Measurements from ENCODE around the gene PYY. TPM values are rescaled to one million over a fixed set of nuclear protein-coding genes. Genes with fewer than 3 reads are reported as not detected.

The PYY gene
- total and polyA plus RNA-seq, 7 donors = 3.2 to 185 (median 47.8) TPM; not detected in 3

GRCh38 chr17:43907425-43907981 lies 46.2 kb downstream of the PYY start, which contains the start of gene MPP2:
MPP2 (minus strand) TSS chr17:43907536; CDS start chr17:43904460, 3,076 bp downstream.
- 1% methylated on average over 36 of the region's 36 CpGs for WGBS, 2 donors
- TF ChIP-seq POLR2AphosphoS5 (IDR thresholded peaks at IDR 0.05) (peak; percentile 70 to 86 (median 78)), CTCF (IDR thresholded peaks at IDR 0.05) (peak in 3 of 4 experiments; percentile 23 to 51 (median 31)), POLR2A (IDR thresholded peaks at IDR 0.05) (peak; percentile 49 to 82), EP300 (IDR thresholded peaks at IDR 0.05) (no peak)
- Histone ChIP-seq H3K27ac (peak within 1 kb of the TSS; percentile 95 to 99 (median 99)), H3K9me3 (no peaks in the 10 kb centered on the region), H3K36me3 (peaks cover 0 to 9% (median 0%) of the 10 kb centered on the region in 4 donors), H3K27me3 (no peaks in the 10 kb centered on the region), H3K4me1 (peaks cover 0 to 34% (median 24%) of the 10 kb centered on the region in 4 donors), H3K4me3 (peak within 1 kb of the TSS; percentile 73 to 96 (median 92))
- intact Hi-C loops (cut with DNase I) = loop anchor here (5.0 to 10.0 kb wide), 2 partner anchors 215 to 503 kb away; partner anchors contain the start of gene HDAC5
- DNase-seq = peak; percentile 92

- WGBS, 2 donors = 2 to 4% methylated on average over 29 of the region's 29 CpGs
- Histone ChIP-seq H3K9me3 (no peaks in the 10 kb centered on the region), H3K27ac (peak overlapping the region; percentile 95 to 99 (median 99)), H3K27me3 (no peaks in the 10 kb centered on the region), H3K4me1 (peaks cover 0 to 34% (median 24%) of the 10 kb centered on the region in 4 donors), H3K36me3 (peaks cover 0 to 9% (median 0%) of the 10 kb centered on the region in 4 donors), H3K4me3 (peak overlapping the region; percentile 73 to 96 (median 92))
- peak; percentile 70 for DNase-seq
- TF ChIP-seq EP300 (IDR thresholded peaks at IDR 0.05) (no peak), POLR2AphosphoS5 (IDR thresholded peaks at IDR 0.05) (no peak), POLR2A (IDR thresholded peaks at IDR 0.05) (no peak), CTCF (IDR thresholded peaks at IDR 0.05) (no peak)
- intact Hi-C loops (cut with DNase I) = loop anchor here (5.0 to 10.0 kb wide), 2 partner anchors 215 to 502 kb away; partner anchors contain the start of gene HDAC5
These were observed 46.8 kb downstream of the PYY start for GRCh38 chr17:43906951-43907424.

- Histone ChIP-seq H3K27me3 (no peaks in the 10 kb centered on the region), H3K4me3 (peak overlapping the region; percentile 73 to 96 (median 92)), H3K36me3 (peaks cover 0 to 9% (median 0%) of the 10 kb centered on the region in 4 donors), H3K4me1 (peaks cover 0 to 34% (median 26%) of the 10 kb centered on the region in 4 donors), H3K9me3 (no peaks in the 10 kb centered on the region), H3K27ac (peak overlapping the region; percentile 95 to 99 (median 99))
- TF ChIP-seq POLR2AphosphoS5 (IDR thresholded peaks at IDR 0.05) (peak in 3 of 4 donors; percentile 46 to 48 (median 47)), POLR2A (IDR thresholded peaks at IDR 0.05) (no peak)
- peak; percentile 95 for DNase-seq
- intact Hi-C loops (cut with DNase I) = loop anchor here (5.0 to 10.0 kb wide), 2 partner anchors 216 to 501 kb away; partner anchors contain the start of gene HDAC5
- WGBS, 2 donors = 5 to 8% methylated on average over 37 of the region's 37 CpGs
These were observed 47.5 kb downstream of the PYY start for GRCh38 chr17:43905985-43906852.

GRCh38 chr17:43905400-43905984 lies 48.2 kb downstream of the PYY start:
- 16 to 37% methylated on average over 3 of the region's 3 CpGs for WGBS, 2 donors
- H3K27me3 ChIP-seq = no peaks in the 10 kb centered on the region
- TF ChIP-seq CTCF (IDR thresholded peaks at IDR 0.05) (no peak), EP300 (IDR thresholded peaks at IDR 0.05) (no peak), POLR2AphosphoS5 (IDR thresholded peaks at IDR 0.05) (no peak), POLR2A (IDR thresholded peaks at IDR 0.05) (no peak)
- H3K9me3 ChIP-seq = no peaks in the 10 kb centered on the region
- intact Hi-C loops (cut with DNase I) = loop anchor here (5.0 to 10.0 kb wide), 2 partner anchors 217 to 501 kb away; partner anchors contain the start of gene HDAC5
- peaks cover 0 to 9% (median 0%) of the 10 kb centered on the region in 4 donors for H3K36me3 ChIP-seq
- DNase-seq = no peak
- peak overlapping the region in 3 of 4 donors; percentile 73 to 96 (median 89) for H3K4me3 ChIP-seq
- peak overlapping the region; percentile 95 to 99 (median 99) for H3K27ac ChIP-seq
- H3K4me1 ChIP-seq = peaks cover 0 to 41% (median 33%) of the 10 kb centered on the region in 4 donors

Other genes starting within 250 kb of the PYY start
- gene SOST, start 195.1 kb downstream of the PYY start, total RNA-seq = not detected
- gene SOST, start 195.1 kb downstream of the PYY start, polyA plus RNA-seq = not detected
- 100 to 1,000 TPM in 3 of 4 donors, 10 to 100 TPM in 1; 70.4 to 140 (median 120) TPM for gene DUSP3, start 175.0 kb downstream of the PYY start, total RNA-seq
- 10 to 100 TPM; 32.3 to 57.1 (median 47.2) TPM for gene DUSP3, start 175.0 kb downstream of the PYY start, polyA plus RNA-seq
- not detected for gene CFAP97D1, start 173.5 kb downstream of the PYY start, total RNA-seq
- not detected for gene CFAP97D1, start 173.5 kb downstream of the PYY start, polyA plus RNA-seq
- 10 to 100 TPM in 1 of 4 donors, 1 to 10 TPM in 3; 5.0 to 10.5 (median 6.0) TPM for gene MPP3, start 120.8 kb downstream of the PYY start, total RNA-seq
- gene MPP3, start 120.8 kb downstream of the PYY start, polyA plus RNA-seq = 1 to 10 TPM in 2 of 3 donors, under 1 TPM in 1; 0.23 to 1.9 (median 1.2) TPM
- 1 to 10 TPM; 1.5 to 5.3 (median 2.6) TPM for gene CD300LG, start 106.8 kb downstream of the PYY start, total RNA-seq
- 1 to 10 TPM in 1 of 3 donors, under 1 TPM in 1, not detected in 1; 0.60 to 1.5 TPM for gene CD300LG, start 106.8 kb downstream of the PYY start, polyA plus RNA-seq
- gene MPP2, start 46.4 kb downstream of the PYY start, total RNA-seq = 10 to 100 TPM; 10.9 to 33.0 (median 14.9) TPM
- gene MPP2, start 46.4 kb downstream of the PYY start, polyA plus RNA-seq = 1 to 10 TPM in 1 of 3 donors, under 1 TPM in 2; 0.23 to 1.6 (median 0.60) TPM
- not detected for gene PPY, start 11.5 kb downstream of the PYY start, total RNA-seq
- gene PPY, start 11.5 kb downstream of the PYY start, polyA plus RNA-seq = not detected
- 1 to 10 TPM in 1 of 4 donors, under 1 TPM in 3; 0.54 to 1.4 (median 0.77) TPM for gene NAGS, start 50.7 kb upstream of the PYY start, total RNA-seq
- 10 to 100 TPM in 2 of 3 donors, 1 to 10 TPM in 1; 3.9 to 13.2 (median 10.9) TPM for gene NAGS, start 50.7 kb upstream of the PYY start, polyA plus RNA-seq
- 10 to 100 TPM; 21.3 to 37.8 (median 26.3) TPM for gene TMEM101, start 61.0 kb upstream of the PYY start, total RNA-seq
- 10 to 100 TPM; 14.1 to 42.9 (median 22.2) TPM for gene TMEM101, start 61.0 kb upstream of the PYY start, polyA plus RNA-seq
- 10 to 100 TPM; 33.8 to 46.9 (median 40.1) TPM for gene LSM12, start 112.7 kb upstream of the PYY start, total RNA-seq
- gene LSM12, start 112.7 kb upstream of the PYY start, polyA plus RNA-seq = 10 to 100 TPM; 28.8 to 41.6 (median 37.9) TPM
- 10 to 100 TPM; 22.2 to 29.8 (median 25.9) TPM for gene G6PC3, start 116.8 kb upstream of the PYY start, total RNA-seq
- gene G6PC3, start 116.8 kb upstream of the PYY start, polyA plus RNA-seq = 10 to 100 TPM in 1 of 3 donors, 1 to 10 TPM in 2; 8.4 to 45.5 (median 9.7) TPM
- gene HDAC5, start 169.7 kb upstream of the PYY start, total RNA-seq = 10 to 100 TPM; 58.2 to 87.5 (median 69.4) TPM
- 10 to 100 TPM; 15.3 to 21.8 (median 16.8) TPM for gene HDAC5, start 169.7 kb upstream of the PYY start, polyA plus RNA-seq
- gene HROB, start 188.0 kb upstream of the PYY start, total RNA-seq = 1 to 10 TPM in 1 of 4 donors, under 1 TPM in 3; 0.36 to 3.3 (median 0.52) TPM
- gene HROB, start 188.0 kb upstream of the PYY start, polyA plus RNA-seq = 1 to 10 TPM in 1 of 3 donors, under 1 TPM in 1, not detected in 1; 0.69 to 3.1 TPM
- 1 to 10 TPM in 3 of 4 donors, under 1 TPM in 1; 0.82 to 4.2 (median 1.6) TPM for gene ASB16, start 216.8 kb upstream of the PYY start, total RNA-seq
- under 1 TPM in 1 of 3 donors, not detected in 2; 0.19 TPM for gene ASB16, start 216.8 kb upstream of the PYY start, polyA plus RNA-seq
- gene TMUB2, start 233.0 kb upstream of the PYY start, total RNA-seq = 10 to 100 TPM; 26.9 to 40.3 (median 29.2) TPM
- 10 to 100 TPM; 19.0 to 41.3 (median 22.2) TPM for gene TMUB2, start 233.0 kb upstream of the PYY start, polyA plus RNA-seq
- 10 to 100 TPM; 26.4 to 37.4 (median 35.0) TPM for gene ATXN7L3, start 245.9 kb upstream of the PYY start, total RNA-seq
- 10 to 100 TPM; 36.0 to 59.8 (median 43.0) TPM for gene ATXN7L3, start 245.9 kb upstream of the PYY start, polyA plus RNA-seq